PC-3 (cell line): ENCODE measurements around the gene DHRS4. TPM values are rescaled to one million over a fixed set of nuclear protein-coding genes. Genes with fewer than 3 reads are reported as not detected.
"Not testable (repeated sequence)": the region's sequence is repeated elsewhere in the genome, so short reads cannot be mapped to it uniquely, and the experiment has no call there.

Experiments used
- ATAC-seq: fragments of 200-7000 bp; cut with Tn5 transposase; 2 replicates; pipeline ENCODE4 v1.9.1; 2020; ENCODE audit warnings: mild to moderate bottlenecking, moderate library complexity
- BruUV-seq: library from RNA; stranded (reverse); fragments of 400-500 nt; replicated peaks from 2 replicates; lab custom pipeline; 2021; lab: Mats Ljungman, UMichigan
- CTCF ChIA-PET: fragments of 300-600 bp; sonication (Branson Sonifier 250); formaldehyde crosslinking; loops from one replicate; lab custom pipeline; 2022; ENCODE audit warnings: antibody characterized with exemption; lab: Charles Lee
- POLR2A ChIA-PET: fragments of 300-600 bp; sonication (Branson Sonifier 250); formaldehyde crosslinking; loops from one replicate; lab custom pipeline; 2022; ENCODE audit warnings: antibody characterized with exemption; ENCODE audit not compliant: unreplicated experiment; lab: Charles Lee
- DNase-seq: peaks from one replicate; pipeline ENCODE4 v3.0.0-alpha.2; 2015
- H2AFZ ChIP-seq: fragments of 300-600 bp; sonication (generic); 2 replicates; pipeline ENCODE4 v1.6.0; 2016; ENCODE audit warnings: antibody characterized with exemption, low read length
- H3F3A ChIP-seq: fragments of 300-600 bp; sonication (generic); one replicate; pipeline ENCODE4 v1.6.0; 2017; ENCODE audit warnings: antibody characterized with exemption, low read length, control low read depth, mild to moderate bottlenecking; ENCODE audit not compliant: unreplicated experiment
- H3K27ac ChIP-seq: fragments of 300-600 bp; sonication (generic); 2 replicates; pipeline ENCODE4 v1.5.1; 2016; ENCODE audit warnings: mild to moderate bottlenecking, low read length
- H3K27me3 ChIP-seq: fragments of 300-600 bp; sonication (generic); 2 replicates; pipeline ENCODE4 v1.6.1; 2016; ENCODE audit warnings: low read length, mixed read lengths
- H3K36me3 ChIP-seq: fragments of 300-600 bp; sonication (generic); 2 replicates; pipeline ENCODE4 v1.6.1; 2016; ENCODE audit warnings: low read depth, mixed run types, low read length, mixed read lengths
- H3K4me1 ChIP-seq: fragments of 300-600 bp; sonication (generic); 2 replicates; pipeline ENCODE4 v1.5.1; 2016; ENCODE audit warnings: low read length; ENCODE audit not compliant: insufficient read depth
- H3K4me2 ChIP-seq: fragments of 300-600 bp; sonication (generic); 2 replicates; pipeline ENCODE4 v1.6.0; 2016; ENCODE audit warnings: low read length
- H3K4me3 ChIP-seq: fragments of 300-600 bp; sonication (generic); 2 replicates; pipeline ENCODE4 v1.5.1; 2016; ENCODE audit warnings: mild to moderate bottlenecking, low read length, mixed read lengths
- H3K79me2 ChIP-seq: fragments of 300-600 bp; sonication (generic); 2 replicates; pipeline ENCODE4 v1.6.1; 2017; ENCODE audit warnings: low read length, mixed read lengths
- H3K9ac ChIP-seq: fragments of 300-600 bp; sonication (generic); 2 replicates; pipeline ENCODE4 v1.6.0; 2016; ENCODE audit warnings: mild to moderate bottlenecking, low read length
- H3K9me2 ChIP-seq: fragments of 300-600 bp; sonication (generic); replicated peaks from 2 replicates; pipeline ENCODE4 v1.6.1; 2016; ENCODE audit warnings: mixed run types, low read length, mixed read lengths
- H3K9me3 ChIP-seq: fragments of 300-600 bp; sonication (generic); 2 replicates; pipeline ENCODE4 v1.6.1; 2016; ENCODE audit warnings: low read length, mixed read lengths
- H4K20me1 ChIP-seq: fragments of 300-600 bp; sonication (generic); 2 replicates; pipeline ENCODE4 v1.6.1; 2016; ENCODE audit warnings: low read length, mixed read lengths
- intact Hi-C: fragments of 100-400 bp; cut with micrococcal nuclease; formaldehyde crosslinking; loops from 2 replicates; pipeline ENCODE4 v1.9.0; 2023
- total RNA-seq: library from RNA; depleted of rRNA; stranded (reverse); fragments of >200 nt; gene quantifications from 2 replicates; pipeline ENCODE4 v1.2.3, GENCODE V29; 2014
- TF ChIP-seq, protein P1 (sequence below): fragments of 300-600 bp; sonication (generic); conservative IDR thresholded peaks from 2 replicates; pipeline ENCODE4 v1.5.1; 2017; ENCODE audit warnings: antibody characterized with exemption, low read depth, mild to moderate bottlenecking, low read length

The DHRS4 gene
- total RNA-seq, 1 experiment from 2014 or later: 108 TPM

DNA sequence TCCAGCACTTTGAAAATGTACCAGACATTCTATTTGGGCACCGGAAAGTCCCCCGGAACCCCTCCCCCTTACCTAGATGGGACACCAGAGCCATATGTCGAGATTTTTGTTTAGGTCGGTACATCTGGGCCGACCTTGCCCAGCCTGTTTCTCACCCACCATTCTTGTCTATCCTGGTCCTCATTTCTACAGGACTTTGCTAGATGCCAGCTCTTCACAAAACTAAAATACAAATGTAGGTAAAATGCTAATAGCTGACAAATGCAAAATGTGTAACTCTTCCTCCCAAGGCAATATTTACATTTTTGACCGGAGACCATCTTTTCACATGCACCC is 677 bp downstream of the DHRS4 start:
- H3K9me3 ChIP-seq, H3K4me1 ChIP-seq, intact Hi-C loops, POLR2A ChIA-PET, H3F3A ChIP-seq, H3K27me3 ChIP-seq, H4K20me1 ChIP-seq, H3K79me2 ChIP-seq, DNase-seq, BruUV-seq, CTCF ChIA-PET, H3K27ac ChIP-seq, ATAC-seq, H3K36me3 ChIP-seq, H3K9me2 ChIP-seq: not testable (repeated sequence)
- H3K4me3 ChIP-seq: peak overlapping the region; percentile 84
- H3K4me2 ChIP-seq: peak overlapping the region; percentile 92
- TF ChIP-seq, protein P1, sequence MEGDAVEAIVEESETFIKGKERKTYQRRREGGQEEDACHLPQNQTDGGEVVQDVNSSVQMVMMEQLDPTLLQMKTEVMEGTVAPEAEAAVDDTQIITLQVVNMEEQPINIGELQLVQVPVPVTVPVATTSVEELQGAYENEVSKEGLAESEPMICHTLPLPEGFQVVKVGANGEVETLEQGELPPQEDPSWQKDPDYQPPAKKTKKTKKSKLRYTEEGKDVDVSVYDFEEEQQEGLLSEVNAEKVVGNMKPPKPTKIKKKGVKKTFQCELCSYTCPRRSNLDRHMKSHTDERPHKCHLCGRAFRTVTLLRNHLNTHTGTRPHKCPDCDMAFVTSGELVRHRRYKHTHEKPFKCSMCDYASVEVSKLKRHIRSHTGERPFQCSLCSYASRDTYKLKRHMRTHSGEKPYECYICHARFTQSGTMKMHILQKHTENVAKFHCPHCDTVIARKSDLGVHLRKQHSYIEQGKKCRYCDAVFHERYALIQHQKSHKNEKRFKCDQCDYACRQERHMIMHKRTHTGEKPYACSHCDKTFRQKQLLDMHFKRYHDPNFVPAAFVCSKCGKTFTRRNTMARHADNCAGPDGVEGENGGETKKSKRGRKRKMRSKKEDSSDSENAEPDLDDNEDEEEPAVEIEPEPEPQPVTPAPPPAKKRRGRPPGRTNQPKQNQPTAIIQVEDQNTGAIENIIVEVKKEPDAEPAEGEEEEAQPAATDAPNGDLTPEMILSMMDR: peak; percentile 24; the same call in 1 of the 2 replicates
- peak overlapping the region; percentile 92 for H3K9ac ChIP-seq
- peak overlapping the region; percentile 83 for H2AFZ ChIP-seq

DNA sequence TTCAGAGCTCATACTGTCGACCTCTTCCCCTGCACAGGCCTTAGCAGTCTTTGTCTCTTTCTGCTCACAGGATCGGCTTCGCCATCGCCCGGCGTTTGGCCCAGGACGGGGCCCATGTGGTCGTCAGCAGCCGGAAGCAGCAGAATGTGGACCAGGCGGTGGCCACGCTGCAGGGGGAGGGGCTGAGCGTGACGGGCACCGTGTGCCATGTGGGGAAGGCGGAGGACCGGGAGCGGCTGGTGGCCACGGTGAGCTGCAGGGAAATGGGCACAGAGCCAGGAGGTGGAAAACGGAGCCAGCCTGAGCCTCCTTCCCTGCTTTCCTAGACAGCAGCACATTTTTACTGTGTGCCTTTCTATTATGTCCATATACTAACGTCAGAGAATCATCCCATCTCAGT is 1.4 kb downstream of the DHRS4 start:
- H4K20me1 ChIP-seq, ATAC-seq, H3F3A ChIP-seq, CTCF ChIA-PET, H3K9me3 ChIP-seq, H2AFZ ChIP-seq, H3K9ac ChIP-seq, BruUV-seq, H3K27ac ChIP-seq, intact Hi-C loops, H3K4me3 ChIP-seq, POLR2A ChIA-PET, H3K27me3 ChIP-seq, H3K9me2 ChIP-seq, DNase-seq, H3K4me1 ChIP-seq, H3K36me3 ChIP-seq, H3K79me2 ChIP-seq: not testable (repeated sequence)
- H3K4me2 ChIP-seq: peak overlapping the region; percentile 92; the same call in 1 of the 2 replicates

DNA sequence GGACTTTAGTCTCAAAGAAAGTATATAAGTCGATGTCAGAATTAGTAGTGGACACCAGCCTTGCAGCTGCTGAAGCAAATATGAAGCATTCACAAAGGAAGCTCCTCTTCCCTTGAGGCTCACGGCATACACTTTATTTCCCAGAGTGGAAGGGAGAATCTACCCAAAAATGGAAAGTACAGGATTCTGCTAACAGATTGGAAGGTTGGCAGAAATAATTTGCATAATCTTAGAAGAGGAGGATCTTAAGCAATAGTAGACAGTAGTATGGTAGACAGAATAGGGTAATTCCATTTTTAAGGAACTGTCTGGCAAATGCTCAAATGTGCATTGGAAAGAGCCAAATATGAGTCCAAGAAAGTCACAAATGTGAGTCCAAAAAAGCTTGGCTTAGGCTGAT is 2.2 kb downstream of the DHRS4 start:
- POLR2A ChIA-PET, H3K9ac ChIP-seq, H3F3A ChIP-seq, H2AFZ ChIP-seq, DNase-seq, CTCF ChIA-PET, intact Hi-C loops, H3K9me3 ChIP-seq, H3K27ac ChIP-seq, H3K4me1 ChIP-seq, H3K4me3 ChIP-seq, H3K79me2 ChIP-seq, BruUV-seq, H3K36me3 ChIP-seq, H3K4me2 ChIP-seq, H3K27me3 ChIP-seq, H4K20me1 ChIP-seq, H3K9me2 ChIP-seq, ATAC-seq: not testable (repeated sequence)

DNA sequence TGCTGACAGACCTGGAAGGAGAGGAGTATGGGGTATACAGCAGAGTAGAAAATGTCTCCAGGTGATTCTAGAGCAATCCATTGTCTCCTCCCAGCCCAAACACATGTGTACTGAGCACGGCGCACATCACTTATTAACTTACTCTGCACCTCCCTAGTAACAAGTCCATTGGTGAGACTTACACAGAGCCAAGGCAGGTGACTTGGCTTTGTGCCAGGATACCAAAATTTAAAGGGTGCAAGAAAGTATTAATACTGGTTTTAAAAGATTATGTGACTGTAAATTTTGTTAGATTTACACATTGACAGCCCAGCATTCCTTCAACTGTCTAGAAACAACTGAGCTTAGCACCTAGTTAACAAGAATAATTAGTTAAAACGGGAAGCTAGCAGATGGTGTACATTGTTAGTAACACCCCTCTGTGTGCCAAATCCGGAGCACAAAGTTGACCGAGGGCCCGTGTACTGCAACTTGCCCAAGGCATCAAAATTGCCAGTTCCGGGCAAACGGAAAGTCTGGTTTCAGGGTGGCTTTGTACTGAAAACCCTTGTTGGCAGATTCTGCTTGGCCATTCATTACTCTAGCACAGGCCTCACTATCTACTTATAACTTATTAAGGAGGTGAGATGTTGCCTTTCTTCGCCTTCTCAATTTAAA is 4.5 kb downstream of the DHRS4 start:
- H4K20me1 ChIP-seq, H3K9me2 ChIP-seq, H3K79me2 ChIP-seq, H2AFZ ChIP-seq, intact Hi-C loops, CTCF ChIA-PET, H3K36me3 ChIP-seq, H3K4me1 ChIP-seq, H3K27ac ChIP-seq, H3K9me3 ChIP-seq, BruUV-seq, H3K27me3 ChIP-seq, H3K4me2 ChIP-seq, H3K9ac ChIP-seq, H3F3A ChIP-seq, ATAC-seq, DNase-seq, H3K4me3 ChIP-seq, POLR2A ChIA-PET: not testable (repeated sequence)

DNA sequence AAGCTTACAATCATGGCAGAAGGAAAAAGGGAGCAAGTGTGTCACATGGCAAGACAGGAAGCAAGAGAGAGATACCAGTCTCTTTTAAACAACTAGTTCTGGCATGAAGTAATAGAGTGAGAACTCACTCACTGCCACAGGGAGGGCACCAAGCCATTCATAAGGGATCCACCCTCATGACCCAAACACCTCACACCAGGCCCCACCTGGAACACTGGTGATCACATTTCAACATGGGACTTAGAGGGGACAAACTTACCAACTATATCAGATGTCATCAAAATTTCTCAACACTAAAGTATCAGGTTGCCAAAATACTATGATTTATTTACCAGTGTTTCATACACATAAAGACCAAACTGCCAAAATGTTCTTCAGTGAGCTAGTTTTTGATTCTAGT is 7.3 kb downstream of the DHRS4 start:
- H3K27me3 ChIP-seq, DNase-seq, POLR2A ChIA-PET: not testable (repeated sequence)

DNA sequence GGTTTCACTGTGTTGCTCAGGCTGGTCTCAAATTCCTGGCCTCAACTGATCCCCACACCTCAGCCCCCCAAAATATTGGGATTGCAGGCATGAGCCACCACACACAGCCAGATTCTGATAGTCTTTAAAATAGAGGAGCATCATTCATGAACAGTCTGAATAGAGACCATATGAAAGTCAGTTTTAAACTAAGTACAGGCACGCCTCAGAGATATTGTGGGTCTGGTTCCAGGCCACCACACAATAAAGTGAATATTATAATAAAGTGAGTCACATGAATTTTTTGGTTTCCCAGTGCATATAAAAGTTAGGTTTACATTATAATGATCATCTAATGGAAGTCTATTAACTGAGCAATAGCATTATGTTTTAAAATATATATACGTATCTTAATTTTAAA is 8.1 kb downstream of the DHRS4 start:
- H3K79me2 ChIP-seq, BruUV-seq, H3K27me3 ChIP-seq, H3F3A ChIP-seq, H4K20me1 ChIP-seq, POLR2A ChIA-PET, intact Hi-C loops, H3K27ac ChIP-seq, H3K4me3 ChIP-seq, H3K9me2 ChIP-seq, H3K36me3 ChIP-seq, H3K4me1 ChIP-seq, H3K9ac ChIP-seq, H3K9me3 ChIP-seq, DNase-seq, H2AFZ ChIP-seq, H3K4me2 ChIP-seq, CTCF ChIA-PET: not testable (repeated sequence)
- peak; percentile 24; the same call in 1 of the 2 replicates for ATAC-seq

More for the DNA sequence above, 7.3 kb downstream of the DHRS4 start:
- H3K4me3 ChIP-seq, ATAC-seq, H4K20me1 ChIP-seq, H3K27ac ChIP-seq, CTCF ChIA-PET, H3F3A ChIP-seq, H3K79me2 ChIP-seq, BruUV-seq, H3K4me1 ChIP-seq, H3K9ac ChIP-seq, H3K36me3 ChIP-seq, H2AFZ ChIP-seq, H3K9me3 ChIP-seq, intact Hi-C loops, H3K4me2 ChIP-seq, H3K9me2 ChIP-seq: not testable (repeated sequence)
